Muscle layer of colon (tissue), 2 donors: ENCODE measurements around the gene ADGRF3.
"Not testable (repeated sequence)": the region's sequence is repeated elsewhere in the genome, so short reads cannot be mapped to it uniquely, and the experiment has no call there.

Source experiments
- H3K27ac ChIP-seq: one replicate; pipeline ENCODE4 v1.7.0; 2013; ENCODE audit warnings: low read depth, mild to moderate bottlenecking, low read length, moderate library complexity
- H3K27me3 ChIP-seq, 2 donors: one replicate each; pipeline ENCODE4 v1.7.0; 2013; ENCODE audit warnings: low read length in 2 of 2, mild to moderate bottlenecking in 2 of 2; ENCODE audit not compliant: insufficient read depth in 2 of 2, control insufficient read depth in 1 of 2
- H3K36me3 ChIP-seq: one replicate; pipeline ENCODE4 v1.7.0; 2013; ENCODE audit warnings: mild to moderate bottlenecking, low read length; ENCODE audit not compliant: insufficient read depth
- H3K4me1 ChIP-seq: one replicate; pipeline ENCODE4 v1.7.0; 2013; ENCODE audit warnings: mild to moderate bottlenecking, low read length; ENCODE audit not compliant: insufficient read depth
- H3K4me3 ChIP-seq, 2 donors: one replicate each; pipeline ENCODE4 v1.7.0; 2013; ENCODE audit warnings: low read length in 2 of 2, low read depth in 1 of 2, mild to moderate bottlenecking in 1 of 2, moderate library complexity in 1 of 2
- H3K9ac ChIP-seq: one replicate; pipeline ENCODE4 v1.7.0; 2013; ENCODE audit warnings: low read length
- H3K9me3 ChIP-seq: one replicate; pipeline ENCODE4 v1.7.0; 2013; ENCODE audit warnings: mild to moderate bottlenecking, low read length
- donor health status: abdominal sarcoma.
- donor health status: Adenocarcinoma of cecum.

Gene ADGRF3

DNA sequence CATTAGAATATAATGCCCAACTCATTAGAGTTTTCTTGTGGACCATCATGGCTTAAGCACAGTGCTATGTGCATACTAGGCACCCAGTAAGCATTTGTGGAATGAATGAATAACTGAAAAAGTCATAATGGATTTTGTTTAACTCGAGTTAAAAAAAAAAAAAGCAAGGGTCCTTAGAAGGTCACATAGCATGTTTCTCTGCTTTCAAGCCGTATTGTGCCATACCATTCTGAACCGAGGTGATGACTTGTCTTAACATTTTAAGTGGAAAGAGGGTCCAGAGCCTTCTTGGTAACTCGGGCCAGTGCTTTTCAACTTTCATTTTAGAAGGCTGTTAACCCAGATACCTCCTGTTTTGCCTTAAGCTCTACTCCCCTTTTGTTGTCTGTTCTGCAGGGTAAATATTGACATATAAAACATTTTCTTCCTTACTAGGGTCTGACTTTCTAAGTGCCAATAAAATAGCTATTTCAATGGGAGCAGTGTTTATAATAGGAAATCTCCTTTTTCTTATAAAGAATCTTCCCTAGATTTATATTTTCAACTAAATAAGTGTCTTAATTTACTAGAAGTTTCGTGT lies 787 bp upstream of the ADGRF3 start:
- Histone ChIP-seq H3K4me3 (peak overlapping the region; percentile 89 to 94), H3K9me3 (no peaks in the 10 kb centered on the region), H3K27ac (no peak overlapping the region), H3K4me1 (peaks cover 17% of the 10 kb centered on the region), H3K27me3 (no peaks in the 10 kb centered on the region), H3K9ac (peak overlapping the region; percentile 79), H3K36me3 (no peaks in the 10 kb centered on the region)

DNA sequence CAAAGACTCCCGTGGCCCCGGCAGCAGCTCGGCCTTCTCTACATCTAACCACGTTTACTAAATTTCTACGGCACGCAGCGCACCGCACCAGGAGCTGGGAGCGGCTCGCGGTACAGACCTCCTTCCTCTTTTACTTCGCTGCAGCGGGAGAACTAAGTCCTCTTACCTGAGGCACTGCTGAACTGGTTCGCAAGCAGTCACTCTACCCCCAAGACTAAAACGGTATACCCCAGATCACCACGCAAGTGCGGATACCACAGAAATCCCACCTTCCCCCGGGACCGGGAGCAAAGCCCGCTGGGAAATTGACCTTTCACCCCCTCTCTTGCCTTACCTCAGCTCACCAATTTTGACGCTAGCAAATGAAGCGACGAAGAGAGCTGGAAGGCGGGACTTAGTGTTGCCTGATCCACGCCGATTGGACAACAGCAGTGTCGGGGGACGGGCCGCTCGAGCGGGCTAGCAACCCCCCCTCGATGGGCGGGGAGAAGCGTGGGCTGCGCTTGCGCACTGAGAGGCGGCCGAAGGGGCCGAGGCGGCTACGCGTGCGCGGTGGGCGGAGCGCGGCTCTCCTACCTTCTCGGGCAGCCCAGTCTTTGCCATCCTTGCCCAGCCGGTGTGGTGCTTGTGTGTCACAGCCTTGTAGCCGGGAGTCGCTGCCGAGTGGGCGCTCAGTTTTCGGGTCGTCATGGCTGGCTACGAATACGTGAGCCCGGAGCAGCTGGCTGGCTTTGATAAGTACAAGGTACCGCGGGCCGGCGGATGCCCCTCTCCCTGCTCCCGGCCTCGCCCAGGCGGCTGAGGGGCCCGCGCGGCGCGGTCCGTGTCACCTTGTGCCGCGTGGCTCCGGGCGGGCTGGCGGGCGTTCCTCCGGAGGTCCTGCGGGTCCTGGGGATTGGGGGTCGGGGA lies 790 bp downstream of the ADGRF3 start, which contains the start of gene SELENOI:
Gene SELENOI, plus strand, starts transcription at position 599 of the 909 bp plus-strand sequence. Its CDS starts 90 bp downstream, at position 689.
- H3K9ac ChIP-seq: peak within 1 kb of the TSS; percentile 95
- peak within 1 kb of the TSS; percentile 66 for H3K27ac ChIP-seq
- peaks cover 17% of the 10 kb centered on the region for H3K4me1 ChIP-seq
- peak within 1 kb of the TSS; percentile 89 to 94 for H3K4me3 ChIP-seq
- no peaks in the 10 kb centered on the region for H3K27me3 ChIP-seq
- H3K36me3 ChIP-seq: no peaks in the 10 kb centered on the region
- no peaks in the 10 kb centered on the region for H3K9me3 ChIP-seq

DNA sequence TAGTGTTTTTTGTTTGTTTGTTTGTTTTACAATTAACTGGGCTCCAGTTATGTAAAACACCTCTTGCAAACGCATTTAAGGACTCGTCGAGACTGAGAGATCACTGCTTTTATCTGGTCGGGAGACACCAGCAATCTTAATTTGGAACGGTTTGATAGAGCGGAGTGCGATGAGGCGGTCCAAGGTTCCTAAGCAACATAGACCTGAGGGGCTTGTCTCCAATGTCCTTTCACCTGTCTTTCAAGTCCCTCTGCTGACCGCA lies 1.4 kb downstream of the ADGRF3 start:
- peak overlapping the region; percentile 77 to 89 for H3K4me3 ChIP-seq
- H3K27me3 ChIP-seq: no peaks in the 10 kb centered on the region
- peaks cover 17% of the 10 kb centered on the region for H3K4me1 ChIP-seq
- H3K9me3 ChIP-seq: no peaks in the 10 kb centered on the region
- H3K9ac ChIP-seq: peak overlapping the region; percentile 95
- H3K27ac ChIP-seq: peak overlapping the region; percentile 66
- H3K36me3 ChIP-seq: no peaks in the 10 kb centered on the region

DNA sequence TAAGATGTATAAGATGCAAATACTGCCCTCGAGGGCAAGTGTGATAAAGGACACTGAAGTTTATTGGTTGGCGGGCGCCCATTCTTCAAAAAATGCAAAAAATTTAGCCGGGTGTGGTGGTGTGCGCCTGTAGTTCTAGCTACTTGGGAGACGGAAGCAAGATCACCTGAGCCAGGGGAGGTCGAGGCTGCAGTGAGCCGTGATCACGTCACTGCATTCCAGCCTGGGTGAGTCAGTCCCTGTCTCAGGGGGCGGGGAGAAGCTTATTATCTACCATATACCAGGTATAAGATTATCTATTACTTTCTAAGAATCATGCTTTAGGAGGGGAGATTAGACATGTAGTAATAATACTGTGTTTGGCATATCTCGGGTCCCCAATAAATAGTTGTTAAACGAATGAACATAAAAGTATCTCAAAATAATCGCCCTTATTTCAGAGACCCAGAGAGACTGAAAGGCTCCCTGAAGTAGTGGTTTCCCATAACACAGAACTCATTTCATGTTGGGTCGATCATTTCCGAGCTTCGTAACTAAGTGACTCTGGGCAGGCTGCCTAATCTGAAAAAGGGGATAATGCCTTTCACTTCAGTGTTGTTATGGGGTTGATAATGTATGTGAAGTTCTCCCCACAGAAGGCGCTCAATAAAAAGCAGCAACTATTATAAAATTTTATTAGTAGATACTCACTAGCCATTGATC lies 1.9 kb downstream of the ADGRF3 start:
- H3K4me3 ChIP-seq: peak overlapping the region; percentile 77 to 89
- peaks cover 17% of the 10 kb centered on the region for H3K4me1 ChIP-seq
- no peaks in the 10 kb centered on the region for H3K36me3 ChIP-seq
- peak overlapping the region; percentile 95 for H3K9ac ChIP-seq
- H3K9me3 ChIP-seq: no peaks in the 10 kb centered on the region
- peak overlapping the region; percentile 66 for H3K27ac ChIP-seq
- no peaks in the 10 kb centered on the region for H3K27me3 ChIP-seq

DNA sequence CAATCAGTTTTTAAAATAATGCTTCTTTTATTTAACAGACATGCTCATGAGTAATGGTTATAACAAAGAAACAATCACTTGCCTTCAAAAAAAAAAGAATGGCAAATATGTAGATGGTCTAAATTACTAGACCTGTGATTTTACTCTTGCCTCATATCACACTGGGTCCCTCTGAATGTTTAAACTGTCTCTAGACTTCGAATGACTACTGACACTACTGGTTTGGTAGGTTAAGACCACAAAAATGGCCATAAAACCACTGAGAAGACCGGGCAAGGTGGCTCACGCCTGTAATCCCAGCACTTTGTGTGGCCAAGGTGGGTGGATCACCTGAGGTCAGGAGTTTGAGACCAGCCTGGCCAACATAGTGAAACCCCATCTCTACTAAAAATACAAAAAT lies 5.8 kb downstream of the ADGRF3 start:
- no peaks in the 10 kb centered on the region for H3K36me3 ChIP-seq
- peaks cover 10% of the 10 kb centered on the region for H3K4me1 ChIP-seq
- no peak overlapping the region for H3K27ac ChIP-seq
- no peak overlapping the region for H3K9ac ChIP-seq
- no peaks in the 10 kb centered on the region for H3K9me3 ChIP-seq
- no peak overlapping the region for H3K4me3 ChIP-seq
- no peaks in the 10 kb centered on the region for H3K27me3 ChIP-seq

DNA sequence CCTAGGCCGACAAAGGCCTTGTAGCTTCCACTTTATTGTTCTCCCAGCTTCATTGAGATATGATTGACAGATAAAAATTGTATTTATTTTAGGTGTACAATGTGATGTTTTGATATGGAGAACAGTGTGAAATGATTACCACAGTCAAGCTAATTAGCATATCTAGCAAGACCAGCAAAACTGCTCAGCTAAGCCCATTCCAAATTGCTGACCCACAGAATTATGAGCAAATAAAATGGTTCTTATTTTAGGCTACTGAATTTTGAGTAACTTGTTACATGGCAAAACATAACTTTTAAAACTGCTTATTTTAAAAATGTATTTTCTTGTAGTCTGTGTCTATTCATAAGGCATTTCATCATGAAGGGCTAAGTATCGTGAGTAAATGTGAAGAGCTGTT lies 9.3 kb downstream of the ADGRF3 start:
- Histone ChIP-seq H3K27me3 (no peaks in the 10 kb centered on the region), H3K9ac (no peak overlapping the region)

DNA sequence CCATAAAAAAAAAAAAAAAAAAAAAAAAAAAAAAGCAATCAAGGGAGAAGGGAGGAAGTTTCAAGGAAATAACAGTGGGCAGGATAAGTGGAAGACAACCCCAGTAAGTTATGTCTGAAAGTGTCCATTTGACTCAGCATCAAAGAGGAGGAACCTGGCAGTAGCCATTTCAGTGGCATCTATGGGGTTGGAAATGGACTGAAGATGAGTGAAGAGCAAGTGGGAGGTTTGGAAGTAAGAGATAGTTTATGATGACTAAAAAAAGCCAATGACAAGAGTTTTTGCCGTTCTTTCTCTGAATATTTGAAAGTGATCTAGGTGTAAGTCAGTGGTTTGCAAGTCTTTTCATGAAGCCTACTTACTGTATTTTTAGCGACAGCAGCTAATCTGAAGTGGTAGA lies 9.9 kb downstream of the ADGRF3 start:
- Histone ChIP-seq H3K9me3 (no peaks in the 10 kb centered on the region), H3K27ac (no peak overlapping the region), H3K4me1 (no peaks in the 10 kb centered on the region), H3K9ac (no peak overlapping the region), H3K4me3 (no peak overlapping the region), H3K36me3 (no peaks in the 10 kb centered on the region), H3K27me3 (no peaks in the 10 kb centered on the region)

More for the DNA sequence above, 9.3 kb downstream of the ADGRF3 start:
- H3K4me1 ChIP-seq: no peaks in the 10 kb centered on the region
- no peaks in the 10 kb centered on the region for H3K9me3 ChIP-seq
- H3K27ac ChIP-seq: no peak overlapping the region
- H3K4me3 ChIP-seq: no peak overlapping the region
- no peaks in the 10 kb centered on the region for H3K36me3 ChIP-seq

DNA sequence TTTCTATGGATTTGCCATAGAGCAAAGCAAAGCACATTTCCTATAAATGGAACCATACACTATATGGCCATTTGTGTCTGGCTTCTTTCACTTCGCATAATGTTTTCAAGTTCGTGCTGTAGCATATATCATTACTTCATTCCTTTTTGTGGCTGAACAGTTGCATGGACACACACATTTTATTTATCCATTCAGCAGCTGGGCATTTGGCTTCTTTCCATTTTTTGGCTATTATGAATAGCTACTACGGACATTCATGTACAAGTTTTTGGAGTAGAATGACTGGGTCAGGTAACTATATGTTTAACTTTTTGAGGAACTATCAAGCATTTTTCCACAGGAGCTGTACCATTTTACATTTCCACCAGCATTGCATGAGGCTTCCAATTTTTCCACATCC lies 11.4 kb downstream of the ADGRF3 start:
- H3K27me3 ChIP-seq: no peaks in the 10 kb centered on the region
- H3K9me3 ChIP-seq: no peaks in the 10 kb centered on the region
- H3K9ac ChIP-seq: no peak overlapping the region
- H3K27ac ChIP-seq: no peak overlapping the region
- no peak overlapping the region for H3K4me3 ChIP-seq
- H3K36me3 ChIP-seq: no peaks in the 10 kb centered on the region
- peaks cover 1% of the 10 kb centered on the region for H3K4me1 ChIP-seq

DNA sequence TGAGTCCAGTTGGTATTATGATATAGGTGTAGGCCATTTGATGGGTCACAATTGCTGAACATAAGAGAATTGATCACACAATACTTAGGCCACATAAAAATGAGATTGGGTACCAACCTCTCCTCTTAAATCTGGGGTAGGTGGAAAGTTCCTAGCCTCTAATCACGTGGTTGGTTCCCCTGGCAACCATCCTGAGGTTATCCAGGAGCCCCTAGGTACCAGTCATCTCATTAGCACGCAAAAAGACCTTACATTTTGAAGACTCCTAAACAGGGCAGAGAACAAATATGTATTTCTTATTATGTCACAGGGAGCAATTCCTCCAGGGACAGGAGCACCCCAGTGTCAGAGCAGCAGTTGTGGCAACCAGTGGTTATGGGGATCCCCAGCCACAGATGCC lies 13.3 kb downstream of the ADGRF3 start:
- H3K36me3 ChIP-seq: no peaks in the 10 kb centered on the region
- H3K9ac ChIP-seq: no peak overlapping the region
- H3K27me3 ChIP-seq: no peaks in the 10 kb centered on the region
- H3K9me3 ChIP-seq: no peaks in the 10 kb centered on the region
- peaks cover 8% of the 10 kb centered on the region for H3K4me1 ChIP-seq
- no peak overlapping the region for H3K4me3 ChIP-seq
- H3K27ac ChIP-seq: no peak overlapping the region

DNA sequence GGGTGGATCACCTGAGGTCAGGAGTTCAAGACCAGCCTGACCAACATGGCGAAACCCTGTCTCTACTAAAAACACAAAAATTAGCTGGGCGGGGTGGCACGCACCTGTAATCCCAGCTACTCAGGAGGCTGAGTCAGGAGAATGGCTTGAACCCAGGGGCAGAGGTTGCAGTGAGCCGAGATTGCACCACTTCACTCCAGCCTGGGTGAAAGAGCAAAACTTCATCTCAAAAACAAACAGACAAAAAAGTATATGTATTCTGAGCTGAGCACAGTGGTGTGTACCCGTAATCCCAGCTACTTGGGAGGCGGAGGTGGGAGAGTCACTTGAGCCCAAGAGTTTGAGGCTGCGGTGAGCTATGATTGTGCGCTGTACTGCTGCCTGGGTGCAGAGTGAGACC lies 15.3 kb downstream of the ADGRF3 start:
- not testable (repeated sequence) for H3K9ac ChIP-seq, H3K4me3 ChIP-seq, H3K27me3 ChIP-seq, H3K4me1 ChIP-seq, H3K27ac ChIP-seq, H3K36me3 ChIP-seq, H3K9me3 ChIP-seq

DNA sequence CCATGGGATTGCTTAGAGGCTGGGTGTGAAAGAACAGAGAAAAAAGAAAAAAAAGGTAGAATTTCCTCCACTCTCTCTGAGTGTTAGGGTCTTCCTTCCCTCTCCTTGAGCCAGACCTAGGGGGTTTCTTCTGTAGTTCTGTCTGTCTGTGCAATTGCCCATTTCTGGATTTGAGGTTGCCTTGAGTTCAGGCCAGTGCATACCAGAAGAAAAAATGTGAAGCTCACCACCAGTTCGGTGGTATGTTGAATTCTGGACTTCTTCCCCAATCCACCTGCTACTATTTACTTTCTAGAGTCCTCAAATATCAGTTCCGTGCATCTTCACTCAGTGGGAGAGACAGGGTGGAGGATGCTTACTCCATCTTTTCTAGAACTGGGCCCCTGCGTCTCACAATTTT lies 16.0 kb downstream of the ADGRF3 start:
- Histone ChIP-seq H3K9me3 (no peaks in the 10 kb centered on the region), H3K36me3 (no peaks in the 10 kb centered on the region), H3K4me3 (no peak overlapping the region), H3K4me1 (peaks cover 8% of the 10 kb centered on the region), H3K27ac (no peak overlapping the region), H3K27me3 (no peaks in the 10 kb centered on the region), H3K9ac (no peak overlapping the region)
